ENCODE results near the gene IFT43.
"Not testable (repeated sequence)": the region's sequence is repeated elsewhere in the genome, so short reads cannot be mapped to it uniquely, and the experiment has no call there.

The IFT43 gene

GRCh38 chr14:75980856-75981255 lies 4.7 kb upstream of the IFT43 start:
- DNase-seq (ENCODE audit: low read depth in 2 of 2) = no peak

GRCh38 chr14:75981426-75982265 lies 3.9 kb upstream of the IFT43 start, which contains the start of gene TGFB3:
Gene TGFB3 (minus strand): TSS chr14:75981995. CDS start chr14:75980893, 1,102 bp downstream.
- DNase-seq (ENCODE audit: low read depth in 2 of 2) = peak; percentile 88 to 90

- peak; percentile 57 to 59 for DNase-seq (ENCODE audit: low read depth in 2 of 2)
These were observed 3.1 kb upstream of the IFT43 start for GRCh38 chr14:75982266-75983018.

- DNase-seq (ENCODE audit: low read depth in 2 of 2) = no peak
These were observed 2.6 kb upstream of the IFT43 start for GRCh38 chr14:75983019-75983358.

DNA sequence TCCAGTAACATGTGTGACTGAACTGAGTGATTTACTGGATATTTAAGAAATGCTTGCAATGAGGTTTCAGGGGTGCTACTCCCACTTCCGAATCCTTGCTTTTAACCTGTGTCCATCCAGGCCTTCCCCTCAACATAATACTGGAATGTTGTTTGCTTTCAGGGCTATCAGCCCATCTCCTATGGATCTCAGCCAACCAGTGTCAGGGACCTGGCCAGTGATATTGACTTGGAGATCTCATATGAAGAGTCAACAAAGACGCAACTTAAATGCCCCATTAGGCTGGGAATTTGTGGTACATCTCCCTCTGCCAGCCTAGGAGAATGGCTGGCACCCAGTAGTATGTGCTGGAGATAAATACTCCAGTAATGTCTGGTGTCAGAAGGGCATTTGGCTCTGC lies 889 bp upstream of the IFT43 start:
- DNase-seq (ENCODE audit: low read depth in 2 of 2) = no peak

- no peak for DNase-seq (ENCODE audit: low read depth in 2 of 2)
These were observed 839 bp downstream of the IFT43 start for GRCh38 chr14:75986439-75986765.

DNA sequence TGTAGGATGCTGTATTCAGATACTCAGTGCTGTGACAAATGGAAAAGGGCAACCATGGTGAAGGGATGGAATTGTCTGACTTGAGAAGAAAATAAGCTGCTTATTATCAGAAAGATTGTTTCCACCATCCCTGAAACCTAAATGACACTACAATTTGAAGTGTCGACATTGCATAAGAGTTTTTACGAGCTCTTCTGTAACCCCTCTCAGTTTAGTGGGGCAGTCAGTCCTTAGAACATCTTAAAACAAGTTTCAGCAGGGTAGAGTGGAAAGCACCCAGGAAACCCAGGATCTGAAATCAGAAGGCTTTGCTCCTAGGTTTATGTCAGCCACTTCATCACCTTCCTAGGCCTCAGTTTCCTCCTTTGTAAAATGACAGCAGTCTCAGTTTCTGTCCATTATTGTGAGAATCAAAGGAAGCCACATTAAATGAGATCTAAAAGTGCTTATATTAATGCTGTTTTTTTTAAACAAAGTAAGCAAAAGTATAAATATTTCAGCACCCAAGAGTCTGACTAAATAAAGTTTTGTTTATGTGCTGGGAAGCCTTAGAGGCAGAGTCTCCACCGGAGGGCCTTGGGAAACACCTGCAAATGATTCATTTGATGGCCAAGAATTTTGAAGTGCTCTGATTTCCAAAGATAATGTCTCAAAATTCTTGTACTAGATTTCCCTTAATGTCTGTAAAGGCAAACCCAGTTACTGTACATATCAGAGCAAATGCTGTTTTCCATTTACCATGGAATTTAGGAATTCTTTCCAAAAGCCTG lies 1.8 kb downstream of the IFT43 start:
- DNase-seq (ENCODE audit: low read depth in 2 of 2) = no peak

DNA sequence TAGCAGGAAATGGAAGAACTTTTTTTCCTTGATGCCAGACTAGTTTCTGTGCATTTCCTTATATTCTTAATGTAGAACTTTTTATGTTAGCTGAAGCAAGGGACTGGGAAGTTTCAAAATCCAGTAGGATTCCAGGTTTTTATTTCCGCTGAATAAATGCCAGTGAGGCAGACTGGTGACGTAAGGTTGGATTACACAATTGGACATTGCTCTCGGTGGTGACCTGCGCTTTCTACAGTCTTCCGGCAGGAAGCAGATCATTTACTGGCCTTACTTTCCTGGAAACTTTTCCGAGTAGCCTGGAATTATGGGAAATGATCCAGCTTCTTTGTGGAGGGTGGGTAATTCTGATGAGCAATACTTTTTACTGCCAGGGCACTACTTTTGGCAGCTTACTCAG lies 3.6 kb downstream of the IFT43 start:
- no peak for DNase-seq (ENCODE audit: low read depth in 2 of 2)

- no peak for DNase-seq (ENCODE audit: low read depth in 2 of 2)
These were observed 4.7 kb downstream of the IFT43 start for GRCh38 chr14:75990297-75990696.

- no peak for DNase-seq (ENCODE audit: low read depth in 2 of 2)
These were observed 6.2 kb downstream of the IFT43 start for GRCh38 chr14:75991753-75992152.

- DNase-seq (ENCODE audit: low read depth in 2 of 2) = no peak
These were observed 8.0 kb downstream of the IFT43 start for GRCh38 chr14:75993567-75994041.

DNA sequence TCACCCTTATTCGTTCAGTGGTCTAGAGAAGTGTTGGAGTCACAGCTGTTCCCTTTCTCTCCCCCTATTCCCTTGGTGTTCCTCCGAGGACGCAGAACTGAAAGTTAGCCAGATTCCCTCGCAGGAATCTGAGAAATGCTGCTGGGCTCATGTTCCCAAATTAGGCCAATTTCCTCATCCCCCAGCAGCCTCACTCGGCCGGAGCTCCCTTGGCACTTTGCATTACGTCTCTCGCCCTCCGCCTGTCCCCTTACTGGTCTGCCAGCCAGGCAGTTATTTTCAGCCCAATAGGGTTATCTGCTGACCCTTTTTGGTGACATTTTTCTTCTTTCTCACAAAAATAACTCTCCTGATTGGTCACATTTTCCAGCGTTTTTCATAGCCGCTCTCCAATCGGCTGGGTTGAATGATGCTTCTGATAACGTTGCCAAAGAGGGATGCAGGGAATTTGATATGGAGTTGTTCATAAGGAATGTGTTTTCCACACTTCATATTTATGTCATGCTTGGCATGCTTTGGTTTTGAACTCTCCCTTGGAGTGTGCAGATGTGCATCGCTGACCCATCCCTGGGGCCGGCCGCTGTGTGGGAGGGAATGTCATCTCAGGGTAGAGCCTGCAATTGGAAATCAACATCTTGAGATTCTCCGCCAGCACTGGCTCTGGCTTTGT lies 9.9 kb downstream of the IFT43 start:
- DNase-seq (ENCODE audit: low read depth in 2 of 2) = peak; percentile 39 to 44

GRCh38 chr14:75996488-75996887 lies 10.9 kb downstream of the IFT43 start:
- DNase-seq (ENCODE audit: low read depth in 2 of 2) = no peak

- DNase-seq (ENCODE audit: low read depth in 2 of 2) = no peak
These were observed 14.1 kb downstream of the IFT43 start for GRCh38 chr14:75999511-76000190.

DNA sequence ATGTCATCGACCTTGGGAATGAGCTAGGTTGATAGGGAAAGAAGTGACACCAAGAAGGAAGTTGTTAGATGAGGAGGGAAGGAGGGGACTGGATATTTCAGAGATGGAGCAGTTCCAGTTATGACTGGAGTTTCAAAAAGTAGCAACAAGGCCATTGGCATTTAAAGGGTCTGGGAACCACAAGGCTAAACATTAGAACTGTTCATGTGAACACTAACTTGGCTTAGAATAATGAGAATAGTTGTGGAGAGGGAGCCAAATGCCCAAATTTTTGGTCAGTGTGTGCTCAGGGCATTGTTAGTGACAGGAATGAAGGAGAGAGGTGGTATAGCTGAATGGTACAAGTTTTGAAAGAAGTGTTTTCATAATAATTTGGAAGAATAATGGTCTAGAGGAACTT lies 16.8 kb downstream of the IFT43 start:
- DNase-seq (ENCODE audit: low read depth in 2 of 2) = no peak

DNA sequence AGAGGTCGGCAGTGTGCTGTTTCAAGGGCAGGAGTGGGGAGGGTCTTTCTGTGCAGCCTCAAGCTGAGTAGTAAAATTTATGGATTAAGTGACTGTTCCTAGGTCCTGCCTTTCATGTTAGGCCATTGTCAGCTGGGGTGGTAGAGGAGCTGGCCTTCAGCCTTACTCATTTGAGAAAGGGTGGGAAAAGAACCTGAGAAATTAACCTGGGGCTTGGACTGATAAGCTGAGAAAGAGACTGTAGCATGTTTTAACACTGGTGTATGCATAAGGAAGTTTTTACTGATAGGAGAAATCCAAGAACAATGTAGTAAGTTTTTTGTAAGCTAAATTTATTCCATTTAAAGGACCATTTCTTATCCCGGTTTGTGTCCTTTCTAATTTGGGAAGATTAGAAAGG lies 20.7 kb downstream of the IFT43 start:
- no peak for DNase-seq (ENCODE audit: low read depth in 2 of 2)

- no peak for DNase-seq (ENCODE audit: low read depth in 2 of 2)
These were observed 21.8 kb downstream of the IFT43 start for GRCh38 chr14:76007379-76007778.

GRCh38 chr14:76007852-76008251 lies 22.3 kb downstream of the IFT43 start:
- no peak for DNase-seq (ENCODE audit: low read depth in 2 of 2)

- DNase-seq (ENCODE audit: low read depth in 2 of 2) = not testable (repeated sequence)
These were observed 24.1 kb downstream of the IFT43 start for GRCh38 chr14:76009627-76010026.

DNA sequence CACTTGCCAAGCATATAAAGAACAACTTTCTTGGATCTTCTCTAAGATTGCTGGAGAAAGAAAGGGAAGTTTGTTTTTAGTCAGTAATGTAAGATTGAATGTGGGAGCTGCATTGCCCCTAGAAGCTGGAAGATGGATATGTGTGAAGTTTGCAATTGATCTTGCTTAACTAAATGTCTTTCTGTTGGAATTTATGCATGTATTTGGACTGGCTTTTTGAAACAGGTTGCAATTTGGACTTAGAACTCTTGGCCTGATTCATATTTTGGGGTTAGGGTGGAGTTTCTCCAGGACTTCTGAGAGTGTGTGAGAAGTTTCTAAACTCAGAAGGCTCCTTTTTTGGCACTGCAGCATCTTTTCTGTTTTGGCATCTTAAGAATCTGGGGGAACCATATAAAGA lies 26.4 kb downstream of the IFT43 start:
- DNase-seq (ENCODE audit: low read depth in 2 of 2) = no peak

GRCh38 chr14:76012354-76012753 lies 26.8 kb downstream of the IFT43 start:
- no peak for DNase-seq (ENCODE audit: low read depth in 2 of 2)

All from fibroblast of skin of left biceps (primary cell).